HG03280 (cell line): ENCODE results near the gene NFKBIZ.
A peak's percentile ranks its signal among the peaks of the same experiment; 100 is the strongest.

Source experiments
- ATAC-seq: cut with Tn5 transposase; IDR thresholded peaks from one replicate; pipeline ENCODE4 v1.9.1; 2021; ENCODE audit warnings: mild to moderate bottlenecking, moderate library complexity; ENCODE audit not compliant: unreplicated experiment

Gene NFKBIZ

GRCh38 chr3:101824702-101825101, 24.6 kb upstream of the NFKBIZ start:
- ATAC-seq: no peak

- ATAC-seq: no peak
Measured at GRCh38 chr3:101825904-101826445, 23.3 kb upstream of the NFKBIZ start.

GRCh38 chr3:101827211-101828174, 21.8 kb upstream of the NFKBIZ start:
- peak; percentile 90 for ATAC-seq

- ATAC-seq: no peak
Measured at GRCh38 chr3:101828276-101828675, 21.0 kb upstream of the NFKBIZ start.

GRCh38 chr3:101828691-101829436, 20.4 kb upstream of the NFKBIZ start:
- ATAC-seq: peak; percentile 49

- ATAC-seq: no peak
Measured at GRCh38 chr3:101829437-101829830, 19.9 kb upstream of the NFKBIZ start.

- no peak for ATAC-seq
Measured at GRCh38 chr3:101829874-101830273, 19.4 kb upstream of the NFKBIZ start.

- ATAC-seq: no peak
Measured at GRCh38 chr3:101833446-101833974, 15.8 kb upstream of the NFKBIZ start.

GRCh38 chr3:101835676-101836075, 13.6 kb upstream of the NFKBIZ start:
- no peak for ATAC-seq

- no peak for ATAC-seq
Measured at GRCh38 chr3:101836160-101836559, 13.2 kb upstream of the NFKBIZ start.

GRCh38 chr3:101836652-101837598, 12.4 kb upstream of the NFKBIZ start:
- ATAC-seq: no peak

- no peak for ATAC-seq
Measured at GRCh38 chr3:101838691-101839090, 10.6 kb upstream of the NFKBIZ start.

GRCh38 chr3:101840066-101840465, 9.2 kb upstream of the NFKBIZ start:
- ATAC-seq: no peak

- ATAC-seq: no peak
Measured at GRCh38 chr3:101842245-101842934, 6.9 kb upstream of the NFKBIZ start.

- ATAC-seq: no peak
Measured at GRCh38 chr3:101842935-101843330, 6.4 kb upstream of the NFKBIZ start.

GRCh38 chr3:101845425-101845824, 3.9 kb upstream of the NFKBIZ start:
- no peak for ATAC-seq

- ATAC-seq: no peak
Measured at GRCh38 chr3:101846709-101847108, 2.6 kb upstream of the NFKBIZ start.

- ATAC-seq: no peak
Measured at GRCh38 chr3:101847328-101847727, 2.0 kb upstream of the NFKBIZ start.

GRCh38 chr3:101848326-101848725, 988 bp upstream of the NFKBIZ start:
- ATAC-seq: no peak
